Psoas muscle (tissue), 8 donors: ENCODE data around the gene ZNF497. TPM values are rescaled to one million over a fixed set of nuclear protein-coding genes. Genes with fewer than 3 reads are reported as not detected.

Experiments used
- ATAC-seq, 4 donors: fragments of 200-7000 bp; cut with Tn5 transposase; one replicate each; pipeline ENCODE4 v1.9.1; 2020; ENCODE audit warnings: moderate library complexity in 3 of 4, mild to moderate bottlenecking in 2 of 4
- DNase-seq, 2 donors: peaks; one replicate each; pipeline ENCODE4 v3.0.0-alpha.2; 2020
- H3K27ac ChIP-seq: fragments of 200-600 bp; one replicate; pipeline ENCODE4 v1.8.0; 2022
- H3K27me3 ChIP-seq, 3 donors: fragments of 200-600 bp in 1 of 3; one replicate each; pipeline versions ENCODE4 v1.6.1 to v1.8.0; 2013 to 2022; ENCODE audit warnings: low read length in 2 of 3, mild to moderate bottlenecking in 2 of 3, moderate library complexity in 1 of 3; ENCODE audit not compliant: insufficient read depth in 3 of 3
- H3K36me3 ChIP-seq, 2 donors: fragments of 200-600 bp in 1 of 2; one replicate each; pipeline versions ENCODE4 v1.6.1 to v1.8.0; 2013 to 2022; ENCODE audit warnings: low read depth in 1 of 2, mild to moderate bottlenecking in 1 of 2, moderate library complexity in 1 of 2; ENCODE audit not compliant: insufficient read depth in 1 of 2
- H3K4me1 ChIP-seq: fragments of 200-600 bp; one replicate; pipeline ENCODE4 v1.8.0; 2022
- H3K4me3 ChIP-seq: fragments of 200-600 bp; one replicate; pipeline ENCODE4 v1.8.0; 2022; ENCODE audit warnings: mild to moderate bottlenecking
- H3K9me3 ChIP-seq: fragments of 200-600 bp; one replicate; pipeline ENCODE4 v1.8.0; 2022
- CTCF ChIP-seq: fragments of 200-600 bp; IDR thresholded peaks from one replicate; pipeline ENCODE4 v1.8.0; 2022; ENCODE audit warnings: antibody characterized with exemption
- WGBS, 3 donors: extraction: QIAGEN DNeasy Blood & Tissue Kit; methylation state at CpG; one replicate each; pipeline versions ENCODE4 v1.1.6 to v1.1.7; 2013; 5-methylcytosine and 5-hydroxymethylcytosine counted together
- intact Hi-C, 2 donors: fragments of 100-400 bp; cut with DNase I; formaldehyde crosslinking; loops; one replicate each; pipeline versions ENCODE4 v1.11.0 to v1.14.2; 2022
- polyA plus RNA-seq, 3 donors: library from polyadenylated mRNA; stranded (reverse); fragments of 200-250 nt; gene quantifications; one replicate each; pipeline ENCODE4 v1.2.3, GENCODE V29; 2013
- total RNA-seq, 4 donors: library from RNA; stranded (reverse); fragmentation: NEBNext Ultra II Directional in 2 of 4; extraction: Animal tissue kit (Norgen Biotek cat#: 25700) in 2 of 4; gene quantifications; one replicate each; pipeline versions ENCODE4 v1.2.1 to v1.2.4, GENCODE V29; 2021 to 2023
- donor health status: healthy with polysubstance abuse.
- donor health status: DM: no; HTN: no; CAD: no; lungs with moderate emphysema.
- donor health status: Bipolar disorder and iron deficiency.
- donor health status: healthy.
- donor health status: DM: yes; HTN: yes; CAD: no.
- donor health status: DM: no; HTN: no; CAD: no.
- donor health status: DM: no; HTN: no; CAD: no.
- donor health status: DM: yes; HTN: yes; CAD: no.

Gene ZNF497
- total and polyA plus RNA-seq, 7 donors, result 0.08 to 0.43 (median 0.25) TPM

- Histone ChIP-seq H3K4me3 (no peak overlapping the region), H3K36me3 (peaks cover 7 to 26% of the 10 kb centered on the region in 2 donors), H3K4me1 (peaks cover 8% of the 10 kb centered on the region), H3K27me3 (peaks cover 0 to 13% (median 8%) of the 10 kb centered on the region in 3 donors), H3K9me3 (no peaks in the 10 kb centered on the region), H3K27ac (no peak overlapping the region)
- 49 to 54% (median 52%) methylated on average over 7 of the region's 7 CpGs for WGBS, 3 donors
- no peak for DNase-seq
- no peak for TF ChIP-seq CTCF
- intact Hi-C loops, result no loop called here
- ATAC-seq, result no peak
Observed at GRCh38 chr19:58397533-58398037, 35.0 kb upstream of the ZNF497 start.

GRCh38 chr19:58396691-58397532, 34.4 kb upstream of the ZNF497 start:
- no peak for DNase-seq
- Histone ChIP-seq H3K4me1 (peaks cover 8% of the 10 kb centered on the region), H3K27me3 (peaks cover 0 to 13% (median 8%) of the 10 kb centered on the region in 3 donors), H3K9me3 (no peaks in the 10 kb centered on the region), H3K27ac (no peak overlapping the region), H3K36me3 (peaks cover 7 to 30% of the 10 kb centered on the region in 2 donors), H3K4me3 (no peak overlapping the region)
- intact Hi-C loops, result no loop called here
- ATAC-seq, result no peak
- 27 to 36% (median 36%) methylated on average over 40 to 58 of the region's 58 CpGs for WGBS, 3 donors
- TF ChIP-seq CTCF, result no peak

GRCh38 chr19:58395979-58396627, 33.6 kb upstream of the ZNF497 start:
- H3K4me3 ChIP-seq, result peak overlapping the region; percentile 34
- peak in 3 of 4 donors; percentile 3 to 16 (median 7) for ATAC-seq

More at GRCh38 chr19:58395979-58396627, 33.6 kb upstream of the ZNF497 start:
- H3K36me3 ChIP-seq, result peaks cover 7 to 38% of the 10 kb centered on the region in 2 donors
- WGBS, 3 donors, result 3 to 5% (median 4%) methylated on average over 44 to 75 of the region's 75 CpGs
- no peak overlapping the region for H3K27ac ChIP-seq
- intact Hi-C loops, result no loop called here
- TF ChIP-seq CTCF, result no peak
- peaks cover 8% of the 10 kb centered on the region for H3K4me1 ChIP-seq
- H3K27me3 ChIP-seq, result peaks cover 0 to 13% (median 8%) of the 10 kb centered on the region in 3 donors
- no peaks in the 10 kb centered on the region for H3K9me3 ChIP-seq
- DNase-seq, result no peak
